Cortex of kidney (tissue), 1 donor: ENCODE data around the gene NSF.
"Not testable (repeated sequence)": the region's sequence is repeated elsewhere in the genome, so short reads cannot be mapped to it uniquely, and the experiment has no call there.

Experiments used
- DNase-seq: peaks from one replicate; lab custom pipeline; 2025; lab: John Stamatoyannopoulos, UW

The NSF gene

DNA sequence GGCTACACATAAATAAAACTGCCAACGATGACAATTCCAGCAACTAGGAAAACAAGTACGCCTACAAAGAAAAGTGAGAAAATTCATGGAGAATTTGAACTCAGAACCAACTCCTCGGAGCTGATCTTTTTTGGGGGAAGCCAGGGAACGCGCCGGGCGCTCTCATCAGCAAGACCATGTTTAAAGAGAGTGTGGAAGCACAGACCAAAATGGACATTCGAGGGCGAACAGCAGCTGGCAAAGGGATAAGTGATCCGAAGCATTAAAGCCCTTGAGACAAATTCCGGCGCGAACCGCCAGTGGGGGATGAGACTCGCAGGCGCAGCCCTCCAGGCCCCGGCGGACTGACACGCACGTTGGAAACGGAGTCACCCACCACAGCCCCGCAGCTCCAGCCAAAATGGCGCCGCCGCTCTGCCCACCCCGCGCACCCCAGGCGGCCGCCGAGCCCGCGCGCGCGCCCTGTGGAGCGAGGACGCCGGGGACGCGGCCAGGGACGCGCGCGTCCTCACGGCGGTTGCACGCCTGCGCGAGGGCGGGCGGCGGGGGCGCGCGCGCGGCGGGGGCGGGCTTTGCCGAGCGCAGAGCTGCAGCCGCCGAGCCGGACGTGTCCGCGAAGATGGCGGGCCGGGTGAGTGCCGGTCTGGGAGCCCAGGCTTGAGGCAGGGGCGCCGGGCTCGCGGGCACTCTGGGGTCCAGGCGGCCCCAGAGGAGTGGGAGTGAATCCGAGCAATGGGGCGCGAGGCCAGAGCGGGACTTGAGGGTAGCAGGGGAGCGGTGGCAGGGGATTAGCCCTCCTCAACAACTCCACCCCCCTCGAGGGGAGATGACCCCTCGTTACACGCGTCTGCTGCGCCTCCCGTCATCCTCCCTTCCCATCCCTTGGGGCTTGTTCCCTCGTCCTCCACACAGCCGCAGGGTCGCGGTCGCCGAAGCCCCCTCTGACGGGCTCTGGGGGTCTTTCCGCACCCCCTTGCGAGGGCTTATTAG lies at the start of gene NSF:
TSS of gene NSF (plus strand) at position 513 of the 990 bp plus-strand sequence. CDS start at position 620, 107 bp downstream.
- not testable (repeated sequence) for DNase-seq

DNA sequence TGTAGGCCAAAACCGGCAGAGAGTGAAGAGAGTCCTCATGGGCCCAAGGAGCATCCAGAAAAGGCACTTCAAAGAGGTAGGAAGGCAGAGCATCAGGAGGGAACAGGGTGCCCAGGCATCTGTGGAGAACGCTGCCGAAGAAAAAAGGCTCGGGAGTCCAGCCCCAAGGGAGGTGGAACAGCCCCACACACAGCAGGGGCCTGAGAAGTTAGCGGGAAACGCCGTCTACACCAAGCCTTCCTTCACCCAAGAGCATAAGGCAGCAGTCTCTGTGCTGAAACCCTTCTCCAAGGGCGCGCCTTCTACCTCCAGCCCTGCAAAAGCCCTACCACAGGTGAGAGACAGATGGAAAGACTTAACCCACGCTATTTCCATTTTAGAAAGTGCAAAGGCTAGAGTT lies 41.9 kb upstream of the NSF start:
- not testable (repeated sequence) for DNase-seq

DNA sequence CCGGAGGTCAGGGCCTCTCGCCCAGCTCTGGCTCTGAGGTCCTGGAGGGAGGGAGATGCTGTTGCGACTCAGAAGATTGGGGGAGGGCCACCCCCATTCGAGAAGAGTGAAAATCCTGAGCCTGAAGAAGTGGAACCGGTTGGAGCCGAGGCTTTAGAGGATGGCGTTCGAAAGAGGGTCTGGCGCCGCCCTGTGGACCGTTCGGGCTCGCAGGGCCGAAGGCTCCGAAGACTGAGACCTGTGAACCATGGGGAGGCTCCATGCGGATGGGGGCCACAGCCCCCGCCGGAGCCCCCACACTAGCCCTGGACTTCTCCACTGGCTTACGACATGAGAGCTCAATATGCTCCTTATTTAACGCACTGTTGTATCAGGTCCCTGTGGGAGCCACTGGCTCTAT lies 31.3 kb upstream of the NSF start:
- not testable (repeated sequence) for DNase-seq

DNA sequence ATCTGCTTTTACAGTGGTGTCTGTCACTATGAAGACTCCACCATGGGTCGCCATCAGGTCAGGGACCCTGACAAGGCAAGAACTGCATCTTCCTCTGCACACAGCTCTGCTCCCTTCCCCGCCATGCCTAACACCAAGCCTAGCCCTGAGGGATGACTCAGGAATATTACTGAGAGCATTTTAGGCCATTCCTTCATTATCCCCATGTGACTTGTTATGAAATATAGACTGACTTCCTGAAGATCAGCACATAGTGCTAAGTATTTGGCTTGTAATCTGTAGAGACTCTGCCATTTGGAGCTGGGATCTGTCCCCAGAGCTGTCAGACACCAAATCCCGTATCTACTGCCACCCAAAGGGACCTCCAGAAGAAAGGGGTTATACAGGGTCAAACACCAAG lies 30.4 kb upstream of the NSF start:
- DNase-seq: not testable (repeated sequence)

DNA sequence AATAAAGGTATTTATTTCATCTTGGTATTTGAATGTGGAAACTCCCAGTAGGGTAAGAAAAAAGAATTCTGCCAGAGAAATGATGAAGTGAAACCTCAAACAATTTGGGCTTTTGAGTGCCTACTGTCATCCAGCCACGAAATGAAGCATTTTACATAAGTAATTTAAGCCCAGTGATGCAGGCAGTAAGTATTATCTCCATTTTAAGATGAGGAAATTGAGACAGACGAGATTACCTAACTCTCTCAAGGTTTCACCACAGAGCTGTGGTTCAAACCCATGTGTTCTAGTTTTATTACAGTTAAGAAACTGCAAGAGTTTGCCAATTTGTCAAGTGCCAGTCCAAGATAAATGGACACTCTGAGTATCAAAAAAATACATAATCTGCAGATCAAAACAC lies 24.2 kb upstream of the NSF start:
- DNase-seq: not testable (repeated sequence)

DNA sequence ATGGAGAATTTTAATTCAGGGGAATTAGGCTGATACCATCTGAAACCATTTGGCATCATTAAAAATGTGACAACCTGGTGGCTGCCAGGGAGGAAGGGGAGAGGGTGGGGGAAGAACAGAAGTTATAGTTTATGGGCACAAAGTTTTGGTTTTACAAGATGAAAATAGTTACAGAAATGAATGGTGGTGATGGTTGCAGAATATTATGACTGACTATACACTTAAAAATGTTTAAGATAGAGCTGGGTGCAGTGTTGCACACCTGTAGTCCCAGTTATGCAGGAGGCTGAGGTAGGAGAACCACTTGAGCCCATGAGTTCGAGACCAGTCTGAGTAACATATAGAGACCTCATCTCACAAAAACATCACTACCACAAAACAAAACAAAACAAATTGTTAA lies 23.5 kb upstream of the NSF start:
- DNase-seq: not testable (repeated sequence)

DNA sequence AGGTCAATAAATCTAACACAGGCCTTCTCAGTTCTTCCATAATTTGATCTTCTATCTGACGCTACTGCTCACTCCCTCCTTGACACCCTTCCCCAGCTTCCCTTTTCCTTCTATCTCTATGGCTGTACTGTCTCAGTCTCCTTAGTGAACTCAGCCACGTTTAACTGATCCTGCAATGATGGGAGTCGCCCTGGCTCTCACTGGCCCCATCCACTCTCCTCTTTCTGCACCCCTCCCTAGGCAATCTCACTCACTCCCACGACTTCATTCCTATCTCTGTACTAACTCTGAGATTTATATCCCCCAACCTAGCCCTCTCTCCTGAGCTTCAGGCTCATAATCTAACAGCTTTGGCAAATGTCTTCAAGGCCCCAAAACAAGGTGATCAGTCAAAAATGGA lies 18.7 kb upstream of the NSF start:
- DNase-seq: not testable (repeated sequence)

DNA sequence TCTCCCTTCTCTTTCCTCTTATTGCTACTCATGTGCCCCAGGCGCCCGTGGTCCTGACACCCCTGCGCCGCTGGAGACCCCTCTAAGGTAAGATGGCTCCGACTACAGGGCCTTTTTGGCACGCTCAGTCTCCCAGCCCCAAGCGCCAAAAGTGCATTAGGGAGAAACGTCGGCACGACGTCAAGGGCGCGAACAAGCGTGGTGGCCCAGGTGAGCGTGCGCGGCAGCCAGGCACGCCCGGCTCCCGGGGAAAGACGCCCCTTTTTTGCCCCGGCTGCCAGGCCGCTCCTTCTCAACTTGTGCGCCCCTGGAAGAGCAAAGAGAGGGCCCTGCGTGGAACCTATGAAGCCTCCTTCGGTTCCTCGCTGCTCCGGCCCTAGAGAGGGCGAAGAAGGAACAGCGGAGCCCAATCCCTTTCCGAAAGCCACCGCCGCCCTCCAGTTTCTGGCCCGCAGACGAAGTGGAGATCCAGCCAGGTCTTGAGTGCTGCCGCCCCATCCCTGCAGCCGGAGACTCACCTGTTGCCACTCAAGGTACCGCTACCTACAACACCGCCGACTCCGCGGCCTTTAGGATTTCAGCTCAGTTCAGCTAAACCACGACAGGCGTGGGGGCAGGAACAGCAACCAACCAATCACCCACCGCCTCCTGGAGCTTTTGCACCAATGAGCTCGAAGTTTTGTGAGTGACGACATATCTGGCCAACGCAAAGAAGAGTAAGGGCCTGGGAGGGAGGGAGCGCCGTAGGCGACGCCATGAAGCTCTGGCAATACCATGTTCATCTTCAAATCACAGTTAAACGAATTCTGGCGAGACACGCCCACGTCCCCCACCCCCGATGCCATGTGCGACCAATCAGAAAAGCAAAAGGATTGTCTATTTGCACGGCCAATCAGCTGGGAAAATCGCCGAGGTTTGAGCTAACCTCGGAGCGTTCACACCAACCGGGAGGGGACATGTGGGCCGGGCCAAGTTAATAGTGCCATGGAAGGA lies 11.1 kb upstream of the NSF start, which contains the start of gene ARL17A:
TSS of gene ARL17A (minus strand) at position 609 of the 993 bp plus-strand sequence. CDS start 3,369 bp downstream, outside the sequence.
- not testable (repeated sequence) for DNase-seq

DNA sequence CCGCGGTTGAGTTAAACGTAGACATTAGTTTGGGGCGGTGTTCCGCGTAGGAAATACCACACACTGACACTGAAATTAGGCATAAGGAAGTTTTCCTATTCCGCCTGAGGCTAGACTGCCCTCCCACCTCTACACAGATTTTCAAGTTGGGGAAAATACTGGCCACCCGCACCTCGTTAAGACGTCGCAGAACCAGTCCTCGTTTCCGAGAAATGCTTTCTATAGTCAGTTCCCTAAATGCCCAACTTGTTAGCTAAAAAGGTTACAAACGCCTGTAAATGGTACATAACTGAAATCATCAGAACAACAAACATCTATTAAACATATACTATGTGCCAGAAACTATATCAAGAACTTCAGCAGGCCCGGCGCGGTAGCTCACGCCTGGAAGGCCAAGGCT lies 10.4 kb upstream of the NSF start:
- not testable (repeated sequence) for DNase-seq

DNA sequence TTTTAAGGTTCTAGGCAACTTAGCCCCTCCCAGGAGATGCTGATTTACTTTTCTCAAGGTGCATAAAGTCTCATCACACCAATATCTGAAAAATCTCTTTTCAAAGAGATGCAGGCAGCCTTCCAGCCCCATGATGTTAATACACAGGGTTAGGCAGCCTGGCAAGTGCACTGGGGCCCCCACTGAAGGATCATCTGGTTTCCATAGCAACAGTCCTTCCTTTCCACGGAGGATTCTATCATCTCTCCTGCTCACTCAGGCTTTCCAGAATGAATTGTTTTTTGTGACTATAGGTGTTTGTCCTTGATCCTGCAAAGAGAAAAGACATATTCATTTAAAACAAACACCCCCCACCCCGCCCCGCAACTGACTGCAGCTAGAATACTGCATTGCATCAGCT lies 5.0 kb upstream of the NSF start:
- not testable (repeated sequence) for DNase-seq

DNA sequence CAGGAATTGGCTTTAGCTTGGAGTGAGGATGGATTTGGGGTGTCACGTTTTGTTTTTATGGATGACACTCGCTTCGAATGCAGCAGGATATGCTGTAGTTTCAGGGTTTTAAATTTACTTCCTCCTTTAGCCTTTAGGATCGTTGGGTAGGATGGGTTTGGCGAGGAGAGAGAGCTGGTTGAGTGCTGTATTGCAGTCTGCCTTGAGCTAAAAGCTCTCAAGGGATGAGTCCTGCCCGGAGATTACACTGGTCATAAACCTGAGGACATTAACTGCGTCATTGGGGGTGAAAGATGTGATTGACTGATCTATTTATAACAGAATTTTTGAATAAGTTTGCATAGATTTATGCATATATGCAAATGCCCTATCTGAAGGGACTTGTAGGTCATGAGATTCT lies 863 bp downstream of the NSF start:
- DNase-seq: not testable (repeated sequence)

DNA sequence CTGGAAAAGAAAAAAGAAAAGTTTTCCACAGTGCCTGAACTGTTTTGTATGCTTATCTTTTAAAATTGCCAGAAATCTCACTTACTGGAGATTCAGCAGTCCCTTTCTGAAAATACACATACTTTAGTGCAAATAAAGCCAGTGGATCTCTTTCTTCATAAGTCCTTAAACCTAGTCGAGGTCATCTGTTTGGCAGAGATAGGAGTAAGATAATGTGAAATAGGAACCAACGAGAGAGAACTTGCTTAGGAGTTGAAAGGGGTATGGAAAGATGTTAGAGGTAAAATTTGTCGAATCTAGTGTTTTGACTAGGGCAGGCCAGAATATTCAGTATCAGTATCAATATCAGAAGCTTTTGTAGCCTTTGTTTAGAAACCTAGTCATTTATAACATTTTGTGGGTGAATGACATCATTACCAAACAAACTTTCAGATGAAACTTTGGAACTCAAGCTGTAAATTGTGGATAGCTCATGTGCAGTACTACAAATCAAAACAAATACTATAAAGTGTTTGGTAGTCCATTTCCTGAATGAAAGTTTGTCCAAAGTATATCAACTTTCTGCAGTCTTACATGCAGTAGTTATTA lies 8.0 kb downstream of the NSF start:
- not testable (repeated sequence) for DNase-seq

DNA sequence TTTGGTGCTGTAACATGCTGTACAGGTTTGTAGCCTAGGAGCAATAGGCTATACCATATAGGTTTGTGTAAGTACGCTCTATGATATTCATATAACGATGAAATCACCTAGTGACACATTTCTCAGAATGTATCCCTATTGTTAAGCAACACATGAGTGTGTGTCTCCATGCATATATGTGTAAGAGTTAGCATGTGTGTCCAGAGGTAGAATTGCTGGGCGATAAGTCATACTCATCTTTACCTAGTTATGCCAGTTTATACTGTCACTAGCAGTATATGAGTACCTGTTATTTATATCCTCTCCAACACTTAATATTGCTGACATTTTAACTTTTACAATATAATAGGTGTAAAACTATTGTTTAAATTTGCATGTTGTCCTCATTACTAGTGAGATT lies 10.3 kb downstream of the NSF start:
- DNase-seq: not testable (repeated sequence)

DNA sequence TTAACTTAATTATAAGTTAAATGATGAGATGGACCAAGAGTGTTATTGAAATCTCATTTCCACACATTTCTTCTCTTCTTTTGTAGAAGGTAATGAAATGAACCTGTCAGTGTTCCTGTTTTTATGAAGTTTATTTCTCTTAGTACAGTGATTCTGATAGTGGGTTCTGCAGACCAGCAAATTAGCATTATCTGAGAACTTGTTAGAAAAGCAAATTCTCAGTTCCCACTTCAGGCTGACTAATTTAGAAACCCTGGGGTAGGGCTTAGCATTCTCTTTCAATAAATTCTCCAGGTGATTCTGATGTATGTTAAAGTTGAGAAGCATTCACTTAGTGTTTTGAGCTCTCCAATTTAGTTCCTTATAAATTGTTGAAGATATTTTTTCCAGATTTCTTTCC lies 12.7 kb downstream of the NSF start:
- not testable (repeated sequence) for DNase-seq

DNA sequence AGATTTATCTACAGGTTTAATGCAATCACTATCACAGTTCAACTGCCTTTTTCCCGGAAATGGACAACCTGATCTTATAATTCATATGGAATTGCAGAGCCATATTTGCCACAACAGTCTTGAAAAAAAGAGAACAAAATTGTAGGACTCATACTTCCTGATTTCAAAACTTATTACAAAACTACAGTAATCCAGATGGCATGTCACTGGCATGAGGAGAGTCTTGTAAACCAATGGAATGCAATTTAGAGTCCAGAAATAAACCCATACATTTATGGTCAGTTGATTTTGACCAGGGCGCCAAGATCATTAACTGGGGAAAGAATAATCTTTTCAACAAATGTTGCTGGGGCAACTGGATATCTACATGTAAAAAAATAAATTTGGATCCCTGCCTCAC lies 20.8 kb downstream of the NSF start:
- not testable (repeated sequence) for DNase-seq

DNA sequence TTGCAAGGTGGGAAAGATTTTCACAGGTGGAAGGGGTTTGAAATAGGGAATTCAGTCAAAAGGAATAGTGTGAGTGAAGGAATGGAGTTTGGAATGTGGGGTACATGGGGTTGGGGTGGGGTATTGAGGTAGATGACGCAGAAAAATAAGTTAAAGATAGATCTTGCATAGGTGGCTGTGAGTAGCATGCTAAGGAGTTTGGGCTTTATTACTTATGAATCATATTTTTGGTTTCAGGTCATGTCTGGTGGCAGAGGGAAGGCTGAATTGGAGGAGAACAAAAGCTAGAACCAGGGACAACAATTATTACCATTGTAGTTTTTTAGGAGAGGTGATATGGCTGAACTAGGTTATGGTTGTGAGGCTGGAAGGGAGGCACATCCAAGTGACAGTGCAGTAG lies 23.4 kb downstream of the NSF start:
- DNase-seq: not testable (repeated sequence)

DNA sequence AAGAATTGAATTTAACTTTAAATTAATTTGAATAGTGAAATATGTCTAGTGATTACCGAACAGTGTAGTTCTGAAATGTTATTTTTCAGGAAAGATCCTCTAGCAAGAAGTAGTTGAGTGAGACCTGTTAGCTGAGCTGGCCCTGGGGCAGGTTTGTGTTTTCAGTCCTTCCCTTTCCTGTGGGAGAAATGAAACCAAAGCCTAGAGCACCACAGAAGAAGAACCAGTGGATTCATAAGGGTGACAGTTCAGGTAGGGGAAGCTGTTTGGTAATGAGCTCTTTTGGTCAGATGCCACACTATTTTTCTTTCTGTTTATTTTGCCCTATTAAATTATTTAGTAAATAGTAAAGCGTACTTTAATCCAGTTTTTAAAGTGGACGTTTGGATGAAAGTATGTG lies 26.7 kb downstream of the NSF start:
- not testable (repeated sequence) for DNase-seq

DNA sequence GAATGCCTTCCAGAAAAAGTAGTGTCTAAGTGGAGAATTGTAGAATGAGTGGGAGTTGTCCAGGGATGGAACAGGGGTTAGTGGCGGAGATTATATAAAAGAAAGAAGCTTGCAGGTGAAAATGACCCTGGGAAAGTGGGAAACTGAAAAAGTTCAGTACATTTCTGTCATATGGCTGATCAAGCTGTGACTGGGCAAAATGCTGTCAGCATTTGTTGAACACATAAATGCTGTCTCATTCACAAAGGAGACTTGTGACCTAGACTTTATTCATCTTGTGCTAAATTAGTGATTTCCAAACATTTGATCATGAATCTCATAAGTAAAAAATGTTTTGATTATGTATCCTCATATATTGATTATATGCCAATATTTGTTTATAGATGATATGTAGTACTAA lies 28.5 kb downstream of the NSF start:
- not testable (repeated sequence) for DNase-seq

DNA sequence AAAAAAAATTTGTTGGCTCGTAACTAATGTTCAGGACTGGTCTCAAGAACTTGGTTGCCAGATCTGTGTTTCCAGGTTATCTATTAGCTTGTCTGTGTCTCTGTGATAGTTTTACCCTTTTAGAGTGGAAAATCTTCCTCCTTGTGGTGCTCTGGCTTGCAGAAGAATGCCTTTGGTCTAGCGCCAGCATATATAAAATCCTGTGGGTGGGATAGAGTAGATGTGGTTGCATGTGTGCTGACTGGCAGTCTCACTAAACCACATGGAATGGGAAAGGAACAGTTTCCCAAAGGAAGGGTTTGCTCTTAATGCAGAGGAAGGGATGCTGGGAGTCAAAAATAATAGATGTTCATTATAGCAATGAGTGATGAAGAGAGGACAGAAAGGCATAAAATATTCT lies 33.3 kb downstream of the NSF start:
- DNase-seq: not testable (repeated sequence)

DNA sequence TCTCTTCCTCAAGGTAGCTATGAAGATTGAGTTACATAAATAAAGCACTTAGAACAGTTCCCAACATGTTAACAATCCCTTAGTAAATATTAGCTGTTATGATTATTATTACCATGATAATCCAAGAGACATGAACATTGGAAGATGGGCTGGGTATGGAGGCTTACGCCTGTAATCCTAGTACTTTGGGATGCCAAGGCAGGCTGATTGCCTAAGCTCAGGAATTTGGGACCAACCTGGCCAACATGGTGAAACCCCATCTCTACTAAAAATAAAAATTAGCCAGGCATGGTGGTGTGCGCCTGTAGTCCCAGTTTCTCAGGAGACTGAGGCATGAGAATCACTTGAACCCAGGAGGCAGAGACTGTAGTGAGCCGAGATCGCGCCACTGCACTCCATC lies 34.3 kb downstream of the NSF start:
- not testable (repeated sequence) for DNase-seq

DNA sequence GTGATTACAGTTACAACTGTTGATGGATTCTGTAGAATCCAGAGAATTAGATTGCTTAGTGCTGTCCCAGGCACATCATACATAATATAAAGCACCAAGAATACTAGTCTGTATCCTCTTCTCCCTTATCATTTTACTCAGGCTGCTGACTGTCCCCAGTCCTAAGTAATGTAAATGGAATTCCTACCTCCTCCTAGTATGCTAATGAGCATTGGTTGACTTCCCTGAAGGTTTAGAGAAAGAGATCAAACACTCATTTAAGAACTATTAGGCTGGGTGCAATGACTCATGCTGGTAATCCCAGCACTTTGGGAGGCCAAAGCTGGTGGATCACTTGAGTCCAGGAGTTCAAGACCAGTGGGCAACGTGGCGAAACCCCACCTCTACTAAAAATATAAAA lies 37.0 kb downstream of the NSF start:
- DNase-seq: not testable (repeated sequence)
